Stimulated activated naive CD8-positive, alpha-beta T cell treated with anti-CD3 and anti-CD28 coated beads, Interleukin-15, Interleukin-2, amounts not matched to agents 100 U/mL and 50 U/mL, for 24 hours (primary cell): Measurements from ENCODE around the gene SOX2.
"Not testable (repeated sequence)": the region's sequence is repeated elsewhere in the genome, so short reads cannot be mapped to it uniquely, and the experiment has no call there.

Experiments
- ATAC-seq: fragments of 150-1000 bp; cut with Tn5 transposase; one replicate; pipeline ENCODE4 v1.10.0; 2021
- DNase-seq: peaks from one replicate; pipeline ENCODE4 v3.0.0; 2021

The SOX2 gene

GRCh38 chr3:181757694-181758306 is 46.1 kb downstream of the SOX2 start:
- ATAC-seq, result no peak
- DNase-seq, result no peak

- no peak for DNase-seq
- ATAC-seq, result no peak
Measured at GRCh38 chr3:181761906-181762305, 50.2 kb downstream of the SOX2 start.

GRCh38 chr3:181764033-181764432 is 52.3 kb downstream of the SOX2 start:
- not testable (repeated sequence) for ATAC-seq, DNase-seq
